Globus pallidus (tissue), 1 donor: ENCODE data around the gene MYO9B.
"Not testable (repeated sequence)": the region's sequence is repeated elsewhere in the genome, so short reads cannot be mapped to it uniquely, and the experiment has no call there.

Experiments
- DNase-seq: peaks from one replicate; pipeline ENCODE4 v3.0.0-alpha.2; 2015; ENCODE audit warnings: low spot score

The MYO9B gene

GRCh38 chr19:17091758-17092333, 16.3 kb downstream of the MYO9B start:
- peak; percentile 46 for DNase-seq

GRCh38 chr19:17092696-17093095, 17.1 kb downstream of the MYO9B start:
- no peak for DNase-seq

- not testable (repeated sequence) for DNase-seq
Measured at GRCh38 chr19:17094694-17095093, 19.1 kb downstream of the MYO9B start.

GRCh38 chr19:17095141-17095919, 19.8 kb downstream of the MYO9B start:
- no peak for DNase-seq

GRCh38 chr19:17097593-17098126, 22.1 kb downstream of the MYO9B start:
- DNase-seq: no peak

DNA sequence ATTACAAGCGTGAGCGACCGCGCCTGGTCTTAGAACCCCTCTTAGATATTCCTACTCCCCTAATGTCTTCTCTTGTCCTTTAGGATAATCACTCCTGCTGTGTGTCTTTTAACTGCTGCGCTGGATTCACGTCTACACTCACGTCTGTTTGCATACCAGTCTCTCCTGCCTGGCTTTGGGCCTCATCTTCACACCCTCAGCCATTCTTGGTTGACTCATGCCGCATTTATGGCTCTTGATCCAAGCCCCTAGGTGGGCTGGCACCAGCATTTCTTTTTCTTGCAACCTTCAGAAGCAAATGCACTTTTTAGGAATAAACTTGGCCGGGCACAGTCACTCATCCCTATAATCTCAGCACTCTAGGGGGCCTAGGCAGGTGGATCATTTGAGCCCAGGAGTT, 22.7 kb downstream of the MYO9B start:
- DNase-seq: no peak

- no peak for DNase-seq
Measured at GRCh38 chr19:17101686-17102628, 26.4 kb downstream of the MYO9B start.

- DNase-seq: no peak
Measured at GRCh38 chr19:17103177-17103576, 27.6 kb downstream of the MYO9B start.

GRCh38 chr19:17104679-17105078, 29.1 kb downstream of the MYO9B start:
- DNase-seq: no peak

- no peak for DNase-seq
Measured at GRCh38 chr19:17105556-17105955, 30.0 kb downstream of the MYO9B start.

GRCh38 chr19:17106964-17107363, 31.4 kb downstream of the MYO9B start:
- not testable (repeated sequence) for DNase-seq

GRCh38 chr19:17107546-17108452, 32.2 kb downstream of the MYO9B start:
- no peak for DNase-seq

DNA sequence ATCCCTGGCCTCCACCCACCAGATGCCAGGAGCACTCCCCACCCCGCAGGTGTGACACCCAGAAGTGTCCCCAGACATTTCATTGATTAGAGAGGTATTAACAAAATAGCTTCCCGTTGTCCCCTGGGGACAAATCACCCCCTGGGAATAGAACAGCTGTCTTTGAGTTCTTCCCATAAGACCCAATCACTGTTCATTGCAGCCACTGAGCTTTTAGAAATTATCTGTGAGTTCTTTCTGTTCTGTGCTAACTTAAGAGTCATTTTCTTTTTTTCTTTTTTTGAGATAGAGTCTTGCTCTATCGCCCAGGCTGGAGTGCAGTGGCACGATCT, 32.8 kb downstream of the MYO9B start:
- DNase-seq: no peak

- no peak for DNase-seq
Measured at GRCh38 chr19:17109300-17109699, 33.7 kb downstream of the MYO9B start.

DNA sequence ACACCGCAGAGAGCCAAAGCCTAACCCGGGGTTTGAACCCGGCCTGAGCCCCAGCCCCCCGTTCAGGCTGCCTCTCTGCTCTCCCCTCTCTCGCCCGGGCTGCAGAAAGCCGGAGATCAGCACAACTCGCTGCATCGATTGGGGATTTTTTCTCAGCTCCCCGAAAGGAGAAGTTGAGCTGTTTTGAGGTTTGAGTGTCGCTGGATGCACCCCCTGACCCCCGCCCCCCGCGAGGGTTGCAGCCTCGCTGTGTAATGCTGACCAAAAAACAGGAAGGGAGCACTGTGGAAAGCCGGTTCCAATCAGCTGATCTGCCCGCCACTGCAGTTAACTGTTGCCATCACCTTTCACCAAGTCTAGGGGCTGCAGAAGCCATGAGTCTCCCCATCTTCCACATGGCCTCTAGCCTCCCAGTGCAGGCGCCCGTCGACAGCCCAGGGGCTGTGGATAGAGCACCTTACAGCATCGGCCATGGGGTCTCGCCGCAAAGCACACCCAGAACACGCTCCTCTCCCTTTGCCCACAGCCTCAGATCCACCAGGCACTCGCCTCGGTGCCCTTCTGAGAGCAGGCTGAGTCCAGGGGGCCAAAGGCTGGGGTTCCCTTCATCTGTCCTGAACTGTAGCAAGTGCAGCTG, 34.5 kb downstream of the MYO9B start:
- DNase-seq: peak; percentile 63

GRCh38 chr19:17110599-17110966, 35.0 kb downstream of the MYO9B start:
- DNase-seq: no peak

DNA sequence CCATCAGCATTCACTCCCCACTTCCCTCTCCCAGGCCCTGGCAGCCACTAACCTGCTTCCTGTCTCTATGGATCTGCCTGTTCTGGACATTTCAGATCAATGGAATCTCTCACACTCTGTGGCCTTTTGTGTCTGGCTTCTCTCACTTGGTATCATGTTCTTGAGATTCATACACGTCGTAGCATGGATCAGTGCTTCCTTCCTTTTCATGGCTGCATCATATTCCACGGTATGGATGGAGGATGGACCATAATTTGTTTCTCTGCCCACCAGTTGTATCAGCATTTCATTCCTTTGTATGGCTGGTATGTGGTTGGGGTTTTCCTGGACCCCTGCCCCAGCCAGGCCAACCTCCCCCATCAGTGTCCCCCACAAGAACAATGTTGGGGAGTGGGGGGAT, 36.2 kb downstream of the MYO9B start:
- no peak for DNase-seq

DNA sequence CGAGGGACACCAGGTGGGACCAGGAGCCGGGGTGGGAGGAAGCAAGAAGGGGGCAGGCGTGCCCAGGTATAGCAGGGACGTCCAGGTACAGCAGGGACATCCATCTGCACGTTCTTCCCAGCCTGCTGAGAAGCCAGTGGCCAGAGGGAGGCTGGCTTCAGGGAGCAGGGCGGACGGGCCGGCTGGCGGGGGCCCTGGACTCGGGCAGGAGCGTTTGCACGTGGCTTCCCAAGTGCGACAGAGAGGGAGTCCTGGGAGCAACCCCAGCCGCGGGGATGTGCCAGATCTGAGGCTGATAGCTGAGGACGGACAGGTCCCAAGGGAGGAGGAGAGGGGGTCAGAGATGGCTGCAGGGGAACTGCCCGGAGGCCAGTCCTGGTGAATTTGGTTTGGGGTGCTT, 36.7 kb downstream of the MYO9B start:
- DNase-seq: no peak

DNA sequence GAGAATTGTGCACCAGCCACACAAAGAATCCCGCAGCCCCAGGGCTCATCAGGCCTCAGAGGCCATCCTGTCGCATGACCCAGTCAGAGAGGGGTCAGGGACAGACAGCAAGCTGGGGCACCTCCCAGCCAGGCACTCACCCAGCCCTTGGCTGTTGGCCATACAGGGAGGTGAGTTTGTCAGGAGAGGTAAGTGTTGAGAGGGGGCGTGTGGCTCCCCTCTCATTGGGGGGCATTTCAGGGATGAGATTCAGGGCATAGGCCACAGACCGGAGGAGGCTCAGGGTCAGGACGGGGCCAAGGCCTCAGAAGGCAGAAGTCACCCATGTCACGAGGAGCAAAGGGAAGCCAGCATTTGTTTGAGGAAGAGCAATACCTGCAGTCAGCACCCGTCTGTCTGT, 37.1 kb downstream of the MYO9B start:
- no peak for DNase-seq

DNA sequence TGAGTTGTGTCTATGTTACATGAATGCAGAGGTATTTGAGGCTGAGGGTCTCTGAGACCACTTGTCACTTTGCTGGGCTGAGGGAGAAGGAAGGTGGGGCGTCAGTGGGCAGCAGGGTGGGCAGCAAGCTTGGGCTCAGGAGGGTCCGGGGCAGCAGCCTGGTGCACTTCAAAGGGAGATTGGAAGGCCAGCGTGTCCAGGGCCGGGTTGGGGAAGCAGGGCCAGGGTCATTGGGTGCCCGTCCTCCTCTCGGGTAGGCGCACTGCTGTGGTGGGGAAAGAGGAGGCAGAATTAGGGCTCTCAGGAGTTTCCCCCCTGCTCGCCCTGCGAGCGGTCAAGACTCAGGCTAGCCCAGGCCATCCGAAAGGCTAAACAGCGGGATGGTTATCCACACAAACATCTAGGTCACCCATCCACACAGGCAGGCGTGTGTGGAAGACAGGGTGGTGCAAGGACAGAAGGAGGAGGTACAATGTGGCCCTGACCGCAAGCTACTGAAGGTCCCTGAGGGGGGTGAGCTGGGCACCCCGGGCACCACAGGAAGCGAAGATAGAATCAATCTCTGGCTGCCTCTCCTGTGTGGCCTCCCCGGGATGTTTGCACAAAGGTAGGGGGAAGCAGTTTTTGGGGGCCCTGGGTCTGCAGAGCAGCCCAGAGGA, 37.7 kb downstream of the MYO9B start:
- DNase-seq: no peak

DNA sequence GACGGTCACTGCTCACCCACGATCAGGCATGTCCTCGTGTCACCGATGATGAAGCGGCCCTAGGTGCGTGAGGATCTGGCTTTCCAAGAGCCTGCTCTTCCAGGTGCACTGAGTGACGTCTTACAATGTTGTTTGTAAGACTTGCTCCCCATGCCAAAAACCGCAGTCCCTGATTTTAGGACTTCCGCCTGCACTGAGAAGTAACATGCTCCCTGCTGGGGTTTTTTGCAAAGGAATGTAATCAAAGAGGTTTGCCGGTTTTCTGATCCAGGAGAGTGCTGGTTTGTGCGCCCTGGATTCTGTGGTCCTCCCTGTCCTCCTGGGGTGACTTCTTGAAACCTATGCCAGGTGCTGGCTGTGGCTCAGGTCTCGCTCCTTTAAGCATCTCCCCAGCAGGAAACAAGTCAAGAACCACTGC, 38.8 kb downstream of the MYO9B start:
- DNase-seq: no peak
